GM10266 (cell line): Measurements from ENCODE around the gene SNAPC2.

Experiments used
- DNase-seq: peaks from one replicate; pipeline ENCODE4 v3.0.0; 2012; ENCODE audit errors: extremely low spot score
- CTCF ChIP-seq: IDR thresholded peaks from 2 replicates; pipeline ENCODE4 v1.5.1; 2012; ENCODE audit warnings: mild to moderate bottlenecking, low read depth; ENCODE audit not compliant: control insufficient read depth, insufficient read depth; ENCODE audit errors: missing control alignments

SNAPC2 gene

GRCh38 chr19:7901337-7901736 lies 18.8 kb upstream of the SNAPC2 start:
- DNase-seq, result no peak
- TF ChIP-seq CTCF, result no peak

GRCh38 chr19:7902796-7903243 lies 17.3 kb upstream of the SNAPC2 start:
- TF ChIP-seq CTCF, result no peak
- DNase-seq, result no peak

- DNase-seq, result peak; percentile 100
- peak; percentile 93 for TF ChIP-seq CTCF
Measured at GRCh38 chr19:7903244-7904073, 16.7 kb upstream of the SNAPC2 start, which contains the start of gene MAP2K7. MAP2K7 (plus strand) TSS chr19:7903877; CDS start chr19:7903945, 68 bp downstream.

- DNase-seq, result peak; percentile 89
- TF ChIP-seq CTCF, result no peak
Measured at GRCh38 chr19:7904074-7905020, 15.8 kb upstream of the SNAPC2 start.

DNA sequence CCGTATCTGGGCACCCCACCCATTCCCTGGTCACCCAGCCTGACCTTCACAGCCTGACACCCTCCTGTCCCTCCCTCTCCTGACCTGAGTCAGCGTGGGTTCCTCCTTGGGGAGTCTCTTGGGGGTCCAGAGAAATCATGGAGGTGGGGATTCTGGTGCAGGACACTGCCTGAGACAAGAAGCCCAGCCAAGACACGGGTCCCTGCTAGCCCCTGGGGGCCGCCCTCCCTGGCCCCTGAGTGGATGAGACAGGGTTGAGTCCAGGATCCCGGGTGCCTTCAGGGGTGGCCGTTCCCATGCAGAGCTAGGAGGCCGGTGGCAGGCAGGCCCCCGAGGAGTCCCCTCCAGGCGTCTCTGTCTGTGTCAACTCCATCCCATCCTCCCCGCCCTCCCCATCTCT lies 14.9 kb upstream of the SNAPC2 start:
- no peak for DNase-seq
- no peak for TF ChIP-seq CTCF

- no peak for TF ChIP-seq CTCF
- DNase-seq, result no peak
Measured at GRCh38 chr19:7905859-7906258, 14.3 kb upstream of the SNAPC2 start.
